B cell (primary cell): ENCODE measurements around the gene ERMARD. TPM values are rescaled to one million over a fixed set of nuclear protein-coding genes. Genes with fewer than 3 reads are reported as not detected.

Experiments
- ATAC-seq: fragments of 200-7000 bp; cut with Tn5 transposase; one replicate; pipeline ENCODE4 v1.10.0; 2021; ENCODE audit warnings: low read depth, mild to moderate bottlenecking, moderate number of reproducible peaks, moderate library complexity
- CTCF ChIA-PET: fragments of 350-600 bp; sonication (Branson Sonifier 250); formaldehyde crosslinking; loops from one replicate; lab custom pipeline; 2021; ENCODE audit warnings: antibody characterized with exemption, inconsistent platforms; lab: Charles Lee
- POLR2A ChIA-PET: fragments of 350-600 bp; sonication (Branson Sonifier 250); formaldehyde crosslinking; loops from one replicate; lab custom pipeline; 2021; ENCODE audit warnings: antibody characterized with exemption; lab: Charles Lee
- DNase-seq: peaks from one replicate; pipeline ENCODE4 v3.0.0; 2013
- H2AFZ ChIP-seq: 2 replicates; pipeline ENCODE4 v1.6.1; 2012; ENCODE audit warnings: mild to moderate bottlenecking, low read depth, low read length; ENCODE audit not compliant: insufficient read depth, poor library complexity, severe bottlenecking
- H3K27ac ChIP-seq, 2 donors: 1 replicate in 1 of 2; 2 replicates in 1 of 2; pipeline ENCODE4 v1.5.1; 2012 to 2013; ENCODE audit warnings: low read length in 2 of 2, mild to moderate bottlenecking in 2 of 2, moderate library complexity in 1 of 2
- H3K27me3 ChIP-seq, 4 experiments: fragments of 200-600 bp in 1 of 4; sonication (generic) in 1 of 4; replicated peaks in 1 of 4; 1 replicate in 2 of 4; 2 replicates in 2 of 4; pipeline versions ENCODE4 v1.6.1 to v1.7.0; 2013 to 2016; ENCODE audit warnings: low read length in 3 of 4, mild to moderate bottlenecking in 2 of 4, mixed read lengths in 1 of 4, moderate library complexity in 1 of 4; ENCODE audit not compliant: insufficient read depth in 4 of 4, control insufficient read depth in 3 of 4; ENCODE audit errors: control extremely low read depth in 1 of 4
- H3K36me3 ChIP-seq, 2 experiments: replicated peaks in 1 of 2; 1 replicate in 1 of 2; 2 replicates in 1 of 2; pipeline versions ENCODE4 v1.6.1 to v1.7.1; 2013; ENCODE audit warnings: low read length in 1 of 2; ENCODE audit not compliant: insufficient read depth in 2 of 2, control insufficient read depth in 1 of 2; ENCODE audit errors: control extremely low read depth in 1 of 2, extremely low read depth in 1 of 2
- H3K4me1 ChIP-seq, 2 donors: fragments of 200-600 bp in 1 of 2; sonication (generic) in 1 of 2; 1 replicate in 1 of 2; 2 replicates in 1 of 2; pipeline versions ENCODE4 v1.5.1 to v1.6.1; 2013 to 2017; ENCODE audit warnings: low read length in 2 of 2; ENCODE audit not compliant: control insufficient read depth in 2 of 2, insufficient read depth in 2 of 2
- H3K4me2 ChIP-seq: replicated peaks from 2 replicates; pipeline ENCODE3; 2012; ENCODE audit warnings: mild to moderate bottlenecking, low read depth, low read length; ENCODE audit not compliant: poor library complexity, severe bottlenecking
- H3K4me3 ChIP-seq, 5 experiments: fragments of 200-600 bp in 1 of 5; sonication (generic) in 1 of 5; 1 replicate in 3 of 5; 2 replicates in 2 of 5; pipeline versions ENCODE4 v1.5.1 to v1.7.0; 2011 to 2016; ENCODE audit warnings: low read length in 4 of 5, mild to moderate bottlenecking in 4 of 5, low read depth in 2 of 5, control low read depth in 1 of 5, moderate library complexity in 1 of 5; ENCODE audit not compliant: insufficient read depth in 1 of 5; ENCODE audit errors: control extremely low read depth in 1 of 5, extremely low read depth in 1 of 5
- H3K79me2 ChIP-seq: fragments of 200-600 bp; sonication (generic); one replicate; pipeline ENCODE4 v1.6.0; 2016; ENCODE audit warnings: low read length; ENCODE audit not compliant: control insufficient read depth, insufficient read depth
- H3K9ac ChIP-seq: fragments of 200-600 bp; sonication (generic); 2 replicates; pipeline ENCODE4 v1.6.1; 2017; ENCODE audit warnings: mild to moderate bottlenecking, low read length, moderate library complexity
- H3K9me3 ChIP-seq, 3 donors: one replicate each; pipeline versions ENCODE4 v1.6.1 to v1.7.1; 2013; ENCODE audit warnings: low read length in 2 of 3; ENCODE audit not compliant: control insufficient read depth in 2 of 3, insufficient read depth in 1 of 3; ENCODE audit errors: control extremely low read depth in 1 of 3
- H4K20me1 ChIP-seq: 2 replicates; pipeline ENCODE4 v1.6.0; 2012; ENCODE audit warnings: mild to moderate bottlenecking, low read length; ENCODE audit not compliant: insufficient read depth, control insufficient read depth, poor library complexity, severe bottlenecking
- H3K27ac Mint-ChIP-seq: one replicate; pipeline ENCODE4 v1.8.0; 2021; ENCODE audit warnings: mixed read lengths
- H3K27me3 Mint-ChIP-seq: one replicate; pipeline ENCODE4 v1.8.0; 2021; ENCODE audit warnings: mixed read lengths
- H3K4me1 Mint-ChIP-seq: one replicate; pipeline ENCODE4 v1.8.0; 2021; ENCODE audit warnings: mixed read lengths
- H3K4me3 Mint-ChIP-seq: one replicate; pipeline ENCODE4 v1.8.0; 2021; ENCODE audit warnings: mixed read lengths
- H3K9me3 Mint-ChIP-seq: one replicate; pipeline ENCODE4 v1.8.0; 2022; ENCODE audit warnings: mixed read lengths; ENCODE audit not compliant: insufficient read depth
- EZH2 ChIP-seq: IDR thresholded peaks from 2 replicates; pipeline ENCODE4 v1.6.1; 2012; ENCODE audit warnings: borderline replicate concordance, low read depth, mild to moderate bottlenecking, moderate library complexity, low read length; ENCODE audit not compliant: insufficient read depth, poor library complexity, severe bottlenecking
- WGBS: methylation state at CpG from one replicate; pipeline ENCODE4 v1.1.5; 2013; ENCODE audit warnings: missing lambda C conversion rate; ENCODE audit not compliant: insufficient coverage; 5-methylcytosine and 5-hydroxymethylcytosine counted together
- intact Hi-C: fragments of 100-400 bp; cut with micrococcal nuclease; formaldehyde crosslinking; loops from one replicate; pipeline ENCODE4 v1.10.0; 2022
- polyA plus RNA-seq: library from polyadenylated mRNA; depleted of rRNA; stranded (reverse); fragments of >200 nt; gene quantifications from 2 replicates; pipeline ENCODE4 v1.2.3, GENCODE V29; 2012
- total RNA-seq, 2 donors: library from RNA; stranded (reverse); fragments of 120-200 nt in 1 of 2; gene quantifications; 1 replicate in 1 of 2; 2 replicates in 1 of 2; pipeline versions ENCODE4 v1.2.3 to v1.2.4, GENCODE V29; 2013 to 2022
- TF ChIP-seq, protein P1 (sequence below): fragments of 200-600 bp; IDR thresholded peaks from one replicate; pipeline ENCODE4 v1.8.0; 2022; ENCODE audit warnings: antibody characterized with exemption, mild to moderate bottlenecking

Gene ERMARD
- total and polyA plus RNA-seq, 2 donors (not counting 1 experiment from before 2014, with no cell fraction given), result 42.8 to 65.1 TPM

DNA sequence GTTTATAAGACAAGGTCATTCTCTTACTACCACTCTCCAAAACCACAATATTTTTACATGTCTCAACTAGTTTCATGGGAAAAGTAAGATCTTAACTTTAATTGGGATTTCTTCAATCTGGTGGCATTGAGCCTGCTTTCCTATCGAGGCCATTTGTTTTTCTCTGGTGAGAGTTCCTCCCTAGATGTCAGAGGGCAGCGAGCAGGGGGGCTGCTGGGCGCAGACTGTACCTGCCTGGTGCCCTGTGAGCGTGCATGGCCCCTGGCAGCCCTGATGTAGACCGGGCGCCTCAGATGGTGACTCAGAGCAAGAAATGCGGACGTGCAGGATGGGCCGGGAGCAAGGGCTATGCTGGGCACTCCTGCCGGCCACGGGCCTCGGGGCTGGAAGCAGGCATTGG, 27.2 kb downstream of the ERMARD start:
- Mint-ChIP-seq H3K4me3 (no peak overlapping the region), H3K9me3 (no peaks in the 10 kb centered on the region), H3K27ac (no peak overlapping the region), H3K27me3 (no peaks in the 10 kb centered on the region), H3K4me1 (no peaks in the 10 kb centered on the region)
- Histone ChIP-seq H3K4me3 (no peak overlapping the region), H3K27ac (no peak overlapping the region), H3K4me2 (no peak overlapping the region), H3K36me3 (peaks cover 11 to 35% of the 10 kb centered on the region in 2 experiments), H3K79me2 (no peaks in the 10 kb centered on the region), H3K27me3 (no peaks in the 10 kb centered on the region), H3K9ac (no peak overlapping the region), H4K20me1 (no peaks in the 10 kb centered on the region), H3K9me3 (no peaks in the 10 kb centered on the region), H3K4me1 (no peaks in the 10 kb centered on the region), H2AFZ (no peak overlapping the region)
- WGBS, result 97% methylated on average over 10 of the region's 12 CpGs
- ChIA-PET CTCF (interaction anchor here (1.0 kb wide), 1 partner anchor 11 kb away, joined by 3 read pairs; no protein-coding TSS in a partner anchor), POLR2A (no interaction called here)
- DNase-seq (no peak), ATAC-seq (no peak)
- TF ChIP-seq, protein P1, sequence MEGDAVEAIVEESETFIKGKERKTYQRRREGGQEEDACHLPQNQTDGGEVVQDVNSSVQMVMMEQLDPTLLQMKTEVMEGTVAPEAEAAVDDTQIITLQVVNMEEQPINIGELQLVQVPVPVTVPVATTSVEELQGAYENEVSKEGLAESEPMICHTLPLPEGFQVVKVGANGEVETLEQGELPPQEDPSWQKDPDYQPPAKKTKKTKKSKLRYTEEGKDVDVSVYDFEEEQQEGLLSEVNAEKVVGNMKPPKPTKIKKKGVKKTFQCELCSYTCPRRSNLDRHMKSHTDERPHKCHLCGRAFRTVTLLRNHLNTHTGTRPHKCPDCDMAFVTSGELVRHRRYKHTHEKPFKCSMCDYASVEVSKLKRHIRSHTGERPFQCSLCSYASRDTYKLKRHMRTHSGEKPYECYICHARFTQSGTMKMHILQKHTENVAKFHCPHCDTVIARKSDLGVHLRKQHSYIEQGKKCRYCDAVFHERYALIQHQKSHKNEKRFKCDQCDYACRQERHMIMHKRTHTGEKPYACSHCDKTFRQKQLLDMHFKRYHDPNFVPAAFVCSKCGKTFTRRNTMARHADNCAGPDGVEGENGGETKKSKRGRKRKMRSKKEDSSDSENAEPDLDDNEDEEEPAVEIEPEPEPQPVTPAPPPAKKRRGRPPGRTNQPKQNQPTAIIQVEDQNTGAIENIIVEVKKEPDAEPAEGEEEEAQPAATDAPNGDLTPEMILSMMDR, result no peak
- TF ChIP-seq EZH2, result no peak
- intact Hi-C loops, result no loop called here

DNA sequence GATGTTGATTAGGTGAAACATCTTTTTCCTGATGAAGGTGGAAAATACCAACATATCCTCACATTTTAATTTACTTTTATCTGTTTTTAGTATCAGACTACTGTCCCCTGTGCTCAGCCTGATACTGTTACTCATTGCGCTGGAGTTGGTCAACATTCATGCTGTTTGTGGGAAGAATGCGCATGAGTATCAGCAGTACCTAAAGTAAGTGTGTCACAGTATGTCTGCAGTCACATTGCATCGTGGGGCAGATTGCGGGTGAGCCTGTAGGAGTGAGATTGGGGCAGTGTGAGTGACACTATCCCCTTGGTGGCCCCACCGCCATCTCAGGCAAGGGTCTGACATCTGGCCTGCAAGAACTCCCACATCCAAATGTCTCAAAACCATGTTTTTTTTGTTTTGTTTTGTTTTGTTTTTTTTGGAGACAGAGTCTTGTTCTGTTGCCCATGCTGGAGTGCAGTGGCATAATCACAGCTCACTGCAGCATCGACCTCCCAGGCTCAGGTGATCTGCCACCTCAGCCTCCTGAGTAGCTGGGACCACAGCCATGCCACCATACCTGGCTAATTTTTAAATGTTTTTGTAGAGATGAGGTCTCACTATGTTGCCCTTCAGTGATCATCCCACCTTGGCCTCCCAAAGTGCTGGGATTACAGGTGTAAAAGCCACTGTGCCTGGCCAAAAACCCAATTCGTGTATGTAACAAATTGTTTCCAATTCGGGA, 27.8 kb downstream of the ERMARD start:
- no peak overlapping the region for H3K4me3 ChIP-seq
- peaks cover 11 to 34% of the 10 kb centered on the region in 2 experiments for H3K36me3 ChIP-seq
- ChIA-PET CTCF (no interaction called here), POLR2A (no interaction called here)
- no peaks in the 10 kb centered on the region for H3K27me3 Mint-ChIP-seq
- H3K9me3 ChIP-seq, result no peaks in the 10 kb centered on the region
- no peaks in the 10 kb centered on the region for H4K20me1 ChIP-seq
- H3K27me3 ChIP-seq, result no peaks in the 10 kb centered on the region
- WGBS, result 100% methylated on average over 5 of the region's 8 CpGs
- no peak for ATAC-seq
- no peaks in the 10 kb centered on the region for H3K79me2 ChIP-seq
- no peak for DNase-seq
- no peaks in the 10 kb centered on the region for H3K4me1 ChIP-seq
- no peak overlapping the region for H2AFZ ChIP-seq
- no peak overlapping the region for H3K4me3 Mint-ChIP-seq
- intact Hi-C loops, result no loop called here
- TF ChIP-seq, protein P1, result no peak
- TF ChIP-seq EZH2, result no peak
- no peaks in the 10 kb centered on the region for H3K4me1 Mint-ChIP-seq
- H3K9me3 Mint-ChIP-seq, result no peaks in the 10 kb centered on the region
- no peak overlapping the region for H3K27ac ChIP-seq
- H3K4me2 ChIP-seq, result no peak overlapping the region
- H3K9ac ChIP-seq, result no peak overlapping the region
- no peak overlapping the region for H3K27ac Mint-ChIP-seq
